A673 (cell line): ENCODE data around the gene EAF1.

ENCODE experiments used
- EZH2 ChIP-seq: fragments of 200-600 bp; sonication (generic); IDR thresholded peaks from 2 replicates; pipeline ENCODE4 v1.6.1; 2017; ENCODE audit warnings: borderline replicate concordance, low read depth, mild to moderate bottlenecking, mixed read lengths, antibody characterized with exemption, low read length; ENCODE audit not compliant: poor library complexity, severe bottlenecking
- TF ChIP-seq, protein P1 (sequence below): fragments of 300-800, 200-600 bp; sonication (generic); conservative IDR thresholded peaks from 2 replicates; pipeline ENCODE4 v1.5.1; 2017; ENCODE audit warnings: low read depth, mild to moderate bottlenecking, antibody characterized with exemption, low read length, moderate library complexity, mixed read lengths

GRCh38 chr3:15467227-15468181 is 40.1 kb downstream of the EAF1 start:
- TF ChIP-seq, protein P1, sequence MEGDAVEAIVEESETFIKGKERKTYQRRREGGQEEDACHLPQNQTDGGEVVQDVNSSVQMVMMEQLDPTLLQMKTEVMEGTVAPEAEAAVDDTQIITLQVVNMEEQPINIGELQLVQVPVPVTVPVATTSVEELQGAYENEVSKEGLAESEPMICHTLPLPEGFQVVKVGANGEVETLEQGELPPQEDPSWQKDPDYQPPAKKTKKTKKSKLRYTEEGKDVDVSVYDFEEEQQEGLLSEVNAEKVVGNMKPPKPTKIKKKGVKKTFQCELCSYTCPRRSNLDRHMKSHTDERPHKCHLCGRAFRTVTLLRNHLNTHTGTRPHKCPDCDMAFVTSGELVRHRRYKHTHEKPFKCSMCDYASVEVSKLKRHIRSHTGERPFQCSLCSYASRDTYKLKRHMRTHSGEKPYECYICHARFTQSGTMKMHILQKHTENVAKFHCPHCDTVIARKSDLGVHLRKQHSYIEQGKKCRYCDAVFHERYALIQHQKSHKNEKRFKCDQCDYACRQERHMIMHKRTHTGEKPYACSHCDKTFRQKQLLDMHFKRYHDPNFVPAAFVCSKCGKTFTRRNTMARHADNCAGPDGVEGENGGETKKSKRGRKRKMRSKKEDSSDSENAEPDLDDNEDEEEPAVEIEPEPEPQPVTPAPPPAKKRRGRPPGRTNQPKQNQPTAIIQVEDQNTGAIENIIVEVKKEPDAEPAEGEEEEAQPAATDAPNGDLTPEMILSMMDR, result no peak
- TF ChIP-seq EZH2, result no peak
